Measurements from ENCODE around the gene OR51E2.

OR51E2 gene

GRCh38 chr11:4639931-4640330 lies 57.7 kb downstream of the OR51E2 start:
- no peaks in the 10 kb centered on the region for H3K36me3 ChIP-seq (ENCODE audit: control insufficient read depth in 2 of 2, insufficient read depth in 1 of 2, low read length in 2 of 2)
- POLR2A ChIA-PET = no interaction called here
- H3K27ac ChIP-seq (ENCODE audit: extremely low read depth, low read depth, low read length) = no peak overlapping the region
- TF ChIP-seq ZNF324 (tag by site-specific recombination; IDR thresholded peaks at IDR 0.05) = no peak
- no peak for TF ChIP-seq ZNF274 (IDR thresholded peaks at IDR 0.05; ENCODE audit: low read length)
- no peak for TF ChIP-seq ZNF274 (tag by site-specific recombination; IDR thresholded peaks at IDR 0.05; ENCODE audit: borderline replicate concordance)
- TF ChIP-seq ZNF561 (tag by site-specific recombination; IDR thresholded peaks at IDR 0.05; ENCODE audit: borderline replicate concordance) = no peak
- TF ChIP-seq ZNF521 (tag by site-specific recombination; IDR thresholded peaks at IDR 0.05) = no peak
- TF ChIP-seq TCF7L2 (IDR thresholded peaks at IDR 0.05; ENCODE audit: borderline replicate concordance, low read depth, low read length) = no peak
- TF ChIP-seq ZNF175 (tag by site-specific recombination; IDR thresholded peaks at IDR 0.05) = no peak
- no peak for TF ChIP-seq SCRT2 (tag by site-specific recombination; IDR thresholded peaks at IDR 0.05)
- no peak for TF ChIP-seq SP2 (tag by site-specific recombination; IDR thresholded peaks at IDR 0.05)
- no peak for TF ChIP-seq ZFP41 (tag by site-specific recombination; IDR thresholded peaks at IDR 0.05; ENCODE audit: borderline replicate concordance)
- no peak for TF ChIP-seq ZNF24 (tag by site-specific recombination; IDR thresholded peaks at IDR 0.05)
- TF ChIP-seq ZNF2 (tag by site-specific recombination; IDR thresholded peaks at IDR 0.05) = no peak
- no peak for TF ChIP-seq ZNF157 (tag by site-specific recombination; IDR thresholded peaks at IDR 0.05)
- no peak for TF ChIP-seq ZNF138 (tag by site-specific recombination; IDR thresholded peaks at IDR 0.05; ENCODE audit: borderline replicate concordance)
- no peak for TF ChIP-seq ZNF645 (tag by site-specific recombination; IDR thresholded peaks at IDR 0.05)
- no peaks in the 10 kb centered on the region for H3K9me3 ChIP-seq (ENCODE audit: control insufficient read depth, insufficient read depth, low read depth, low read length)
- no peaks in the 10 kb centered on the region for H3K4me1 ChIP-seq (ENCODE audit: control insufficient read depth, insufficient read depth, low read length)
- CTCF ChIA-PET = no interaction called here
- H3K4me3 ChIP-seq (ENCODE audit: low read depth, low read length) = no peak overlapping the region

GRCh38 chr11:4637662-4638047 lies 60.0 kb downstream of the OR51E2 start:
- no peak for TF ChIP-seq AEBP2 (tag by site-specific recombination; IDR thresholded peaks at IDR 0.05; ENCODE audit: borderline replicate concordance)
- TF ChIP-seq ZNF169 (tag by site-specific recombination; IDR thresholded peaks at IDR 0.05) = no peak
- no peak for TF ChIP-seq IKZF3 (tag by site-specific recombination; IDR thresholded peaks at IDR 0.05)
- no peak for TF ChIP-seq ZNF510 (tag by site-specific recombination; IDR thresholded peaks at IDR 0.05; ENCODE audit: insufficient replicate concordance)
- no peak for TF ChIP-seq ZFP3 (tag by site-specific recombination; IDR thresholded peaks at IDR 0.05; ENCODE audit: low read depth)
- TF ChIP-seq ZSCAN30 (tag by site-specific recombination; IDR thresholded peaks at IDR 0.05) = no peak
- no peak for TF ChIP-seq ZNF76 (tag by site-specific recombination; IDR thresholded peaks at IDR 0.05; ENCODE audit: borderline replicate concordance, low read depth)
- TF ChIP-seq ZNF324 (tag by site-specific recombination; IDR thresholded peaks at IDR 0.05) = no peak
- no peak for TF ChIP-seq ZNF548 (tag by site-specific recombination; IDR thresholded peaks at IDR 0.05)
- no peak for TF ChIP-seq ZNF10 (tag by site-specific recombination; IDR thresholded peaks at IDR 0.05)
- H3K27ac ChIP-seq (ENCODE audit: extremely low read depth, low read depth, low read length) = no peak overlapping the region
- H3K36me3 ChIP-seq (ENCODE audit: control insufficient read depth in 2 of 2, insufficient read depth in 1 of 2, low read length in 2 of 2) = no peaks in the 10 kb centered on the region
- ChIA-PET CTCF (interaction anchor here (0.5 to 4.3 kb wide), 29 partner anchors 8 to 1773 kb away, joined by 3 to 42 read pairs (median 4); partner anchors contain the start of gene OR51T1), POLR2A (no interaction called here)
- no peaks in the 10 kb centered on the region for H3K4me1 ChIP-seq (ENCODE audit: control insufficient read depth, insufficient read depth, low read length)
- H3K4me3 ChIP-seq (ENCODE audit: low read depth, low read length) = no peak overlapping the region
- no peaks in the 10 kb centered on the region for H3K9me3 ChIP-seq (ENCODE audit: control insufficient read depth, insufficient read depth, low read depth, low read length)
